ENCODE results near the gene SEMA3F. TPM values are rescaled to one million over a fixed set of nuclear protein-coding genes. Genes with fewer than 3 reads are reported as not detected.

The SEMA3F gene
- total RNA-seq, 4 donors from 2014 or later: 13.2 to 44.2 (median 38.2) TPM

GRCh38 chr3:50212971-50213370 is 57.8 kb downstream of the SEMA3F start:
- intact Hi-C loops (cut with DNase I): no loop called here
- Histone ChIP-seq H3K9me3 (no peaks in the 10 kb centered on the region), H3K27ac (no peak overlapping the region), H3K36me3 (no peaks in the 10 kb centered on the region), H3K4me1 (no peaks in the 10 kb centered on the region), H3K4me3 (replicated peaks in 1 of 3) (no peak overlapping the region), H3K27me3 (no peaks in the 10 kb centered on the region)
- no peak for TF ChIP-seq CTCF (IDR thresholded peaks at IDR 0.05)
- TF ChIP-seq POLR2A (IDR thresholded peaks at IDR 0.05): no peak
- WGBS, 2 donors: 95 to 97% methylated on average over 3 of the region's 3 CpGs
- no peak for DNase-seq

- H3K27ac ChIP-seq: no peak overlapping the region
Observed at GRCh38 chr3:50213373-50213772, 58.2 kb downstream of the SEMA3F start.

GRCh38 chr3:50214824-50215223 is 59.7 kb downstream of the SEMA3F start:
- no peaks in the 10 kb centered on the region for H3K9me3 ChIP-seq
- intact Hi-C loops (cut with DNase I): no loop called here
- WGBS, 2 donors: 77 to 83% methylated on average over 10 of the region's 10 CpGs
- TF ChIP-seq POLR2A (IDR thresholded peaks at IDR 0.05) (no peak), CTCF (IDR thresholded peaks at IDR 0.05) (no peak)
- no peaks in the 10 kb centered on the region for H3K4me1 ChIP-seq
- H3K27ac ChIP-seq: no peak overlapping the region
- H3K27me3 ChIP-seq: no peaks in the 10 kb centered on the region
- no peak for DNase-seq
- no peak overlapping the region for H3K4me3 ChIP-seq (replicated peaks in 1 of 3)
- no peaks in the 10 kb centered on the region for H3K36me3 ChIP-seq

More at GRCh38 chr3:50213373-50213772, 58.2 kb downstream of the SEMA3F start:
- no peaks in the 10 kb centered on the region for H3K4me1 ChIP-seq
- WGBS, 2 donors: 75% methylated on average over 2 of the region's 12 CpGs; no CpG with 5 or more reads in 1 of the 2 donors
- no peak overlapping the region for H3K4me3 ChIP-seq (replicated peaks in 1 of 3)
- no peak for TF ChIP-seq CTCF (IDR thresholded peaks at IDR 0.05)
- intact Hi-C loops (cut with DNase I): no loop called here
- H3K27me3 ChIP-seq: no peaks in the 10 kb centered on the region
- H3K9me3 ChIP-seq: no peaks in the 10 kb centered on the region
- no peak for DNase-seq
- no peaks in the 10 kb centered on the region for H3K36me3 ChIP-seq

GRCh38 chr3:50215529-50215928 is 60.4 kb downstream of the SEMA3F start:
- Histone ChIP-seq H3K36me3 (no peaks in the 10 kb centered on the region), H3K4me1 (no peaks in the 10 kb centered on the region), H3K9me3 (no peaks in the 10 kb centered on the region), H3K4me3 (replicated peaks in 1 of 3) (no peak overlapping the region), H3K27ac (no peak overlapping the region), H3K27me3 (no peaks in the 10 kb centered on the region)
- no peak for DNase-seq
- intact Hi-C loops (cut with DNase I): no loop called here
- no peak for TF ChIP-seq POLR2A (IDR thresholded peaks at IDR 0.05)
- no peak for TF ChIP-seq CTCF (IDR thresholded peaks at IDR 0.05)
- 75 to 76% methylated on average over 5 of the region's 9 CpGs for WGBS, 2 donors

- intact Hi-C loops (cut with DNase I): no loop called here
- TF ChIP-seq CTCF (IDR thresholded peaks at IDR 0.05) (no peak), POLR2A (IDR thresholded peaks at IDR 0.05) (no peak)
Observed at GRCh38 chr3:50217681-50218080, 62.6 kb downstream of the SEMA3F start.

More at GRCh38 chr3:50217681-50218080, 62.6 kb downstream of the SEMA3F start:
- Histone ChIP-seq H3K4me1 (peaks cover 0 to 5% of the 10 kb centered on the region in 2 donors), H3K4me3 (replicated peaks in 1 of 3) (no peak overlapping the region), H3K36me3 (no peaks in the 10 kb centered on the region), H3K27me3 (no peaks in the 10 kb centered on the region), H3K27ac (no peak overlapping the region), H3K9me3 (no peaks in the 10 kb centered on the region)
- DNase-seq: no peak
- WGBS, 2 donors: 80 to 85% methylated on average over 10 of the region's 10 CpGs

All from thyroid gland (tissue), 4 donors.